HEK293 (cell line): ENCODE measurements around the gene CD81.

Experiments
- CTCF ChIA-PET: fragments of 350-600 bp; formaldehyde crosslinking; extraction: SDS; loops from one replicate; lab custom pipeline; 2021; ENCODE audit warnings: antibody characterized with exemption; lab: Yijun Ruan, JAX
- POLR2A ChIA-PET: fragments of 300-600 bp; formaldehyde crosslinking; extraction: SDS; loops from one replicate; lab custom pipeline; 2020; ENCODE audit warnings: antibody characterized with exemption, inconsistent platforms; lab: Yijun Ruan, JAX
- H3K27ac ChIP-seq: fragments of 200-500 bp; sonication (Bioruptor generic); 2 replicates; pipeline ENCODE4 v1.5.1; 2014; ENCODE audit warnings: low read depth, low read length, control low read depth, inconsistent platforms; ENCODE audit errors: extremely low read depth
- H3K36me3 ChIP-seq, 2 experiments: fragments of 200-500 bp in 1 of 2; sonication (Bioruptor generic) in 1 of 2; 1 replicate in 1 of 2; 2 replicates in 1 of 2; pipeline ENCODE4 v1.5.1; 2014 to 2017; ENCODE audit warnings: inconsistent platforms in 2 of 2, low read length in 2 of 2; ENCODE audit not compliant: control insufficient read depth in 2 of 2, insufficient read depth in 1 of 2
- H3K4me1 ChIP-seq: fragments of 200-500 bp; sonication (Bioruptor generic); 2 replicates; pipeline ENCODE4 v1.5.1; 2014; ENCODE audit warnings: mild to moderate bottlenecking, low read length, inconsistent platforms; ENCODE audit not compliant: control insufficient read depth, insufficient read depth
- H3K4me3 ChIP-seq: 2 replicates; pipeline ENCODE4 v1.5.1; 2011; ENCODE audit warnings: low read depth, mild to moderate bottlenecking, control low read depth, low read length, moderate library complexity
- H3K9me3 ChIP-seq: fragments of 200-500 bp; sonication (Bioruptor generic); 2 replicates; pipeline ENCODE4 v1.5.1; 2014; ENCODE audit warnings: low read depth, low read length, inconsistent platforms; ENCODE audit not compliant: control insufficient read depth, insufficient read depth
- GLIS1 ChIP-seq: fragments of 450-650 bp; formaldehyde crosslinking; IDR thresholded peaks from 2 replicates; pipeline ENCODE4 v1.5.1; 2016; ENCODE audit warnings: missing biosample characterization, missing genetic modification characterization
- IKZF3 ChIP-seq: fragments of 450-650 bp; IDR thresholded peaks from 2 replicates; pipeline ENCODE4 v1.5.0; 2018; ENCODE audit warnings: missing biosample characterization, mild to moderate bottlenecking, missing genetic modification characterization, moderate library complexity
- KLF8 ChIP-seq: fragments of 450-650 bp; formaldehyde crosslinking; IDR thresholded peaks from 2 replicates; pipeline ENCODE4 v1.5.1; 2016; ENCODE audit warnings: missing biosample characterization, missing genetic modification characterization
- OVOL3 ChIP-seq: fragments of 450-650 bp; formaldehyde crosslinking; IDR thresholded peaks from 2 replicates; pipeline ENCODE4 v1.5.1; 2016; ENCODE audit warnings: missing biosample characterization, missing genetic modification characterization
- PRDM1 ChIP-seq: fragments of 450-650 bp; formaldehyde crosslinking; IDR thresholded peaks from 2 replicates; pipeline ENCODE4; 2016; ENCODE audit warnings: missing biosample characterization, missing genetic modification characterization
- ZNF112 ChIP-seq: fragments of 450-650 bp; formaldehyde crosslinking; IDR thresholded peaks from 2 replicates; pipeline ENCODE4 v1.5.0; 2017; ENCODE audit warnings: missing biosample characterization, missing genetic modification characterization
- ZNF132 ChIP-seq: fragments of 450-650 bp; formaldehyde crosslinking; IDR thresholded peaks from 2 replicates; pipeline ENCODE4 v1.5.1; 2017; ENCODE audit warnings: missing biosample characterization, missing genetic modification characterization, borderline replicate concordance
- ZNF140 ChIP-seq: fragments of 450-650 bp; formaldehyde crosslinking; IDR thresholded peaks from 2 replicates; pipeline ENCODE4 v1.5.1; 2016; ENCODE audit warnings: missing biosample characterization, missing genetic modification characterization
- ZNF157 ChIP-seq: fragments of 450-650 bp; formaldehyde crosslinking; IDR thresholded peaks from 2 replicates; pipeline ENCODE4 v1.5.1; 2016; ENCODE audit warnings: missing biosample characterization, missing genetic modification characterization
- ZNF174 ChIP-seq: fragments of 450-650 bp; formaldehyde crosslinking; IDR thresholded peaks from 2 replicates; pipeline ENCODE4 v1.5.0; 2017; ENCODE audit warnings: missing biosample characterization, mild to moderate bottlenecking, missing genetic modification characterization
- ZNF324 ChIP-seq: fragments of 450-650 bp; formaldehyde crosslinking; IDR thresholded peaks from 2 replicates; pipeline ENCODE4 v1.5.1; 2016; ENCODE audit warnings: missing biosample characterization, missing genetic modification characterization
- ZNF366 ChIP-seq: fragments of 450-650 bp; formaldehyde crosslinking; conservative IDR thresholded peaks from 2 replicates; pipeline ENCODE4 v1.5.1; 2016; ENCODE audit warnings: missing biosample characterization, missing genetic modification characterization
- ZNF600 ChIP-seq: fragments of 450-650 bp; formaldehyde crosslinking; IDR thresholded peaks from 2 replicates; pipeline ENCODE4 v1.5.1; 2016; ENCODE audit warnings: missing biosample characterization, missing genetic modification characterization
- ZNF830 ChIP-seq: fragments of 450-650 bp; IDR thresholded peaks from 2 replicates; pipeline ENCODE4 v1.5.0; 2018; ENCODE audit warnings: missing biosample characterization, missing genetic modification characterization, low read depth, mild to moderate bottlenecking, moderate library complexity
- ZNF843 ChIP-seq: fragments of 450-650 bp; formaldehyde crosslinking; IDR thresholded peaks from 2 replicates; pipeline ENCODE4 v1.5.1; 2016; ENCODE audit warnings: missing biosample characterization, missing genetic modification characterization
- TF ChIP-seq, protein P1 (sequence below): fragments of 450-650 bp; formaldehyde crosslinking; IDR thresholded peaks from 2 replicates; pipeline ENCODE4 v1.5.1; 2016; ENCODE audit warnings: missing biosample characterization, missing genetic modification characterization
- TF ChIP-seq, protein P2 (sequence below): fragments of 450-650 bp; formaldehyde crosslinking; IDR thresholded peaks from 2 replicates; pipeline ENCODE4 v1.5.1; 2016; ENCODE audit warnings: missing biosample characterization, missing genetic modification characterization, low read depth
- TF ChIP-seq, protein P3 (sequence below): fragments of 450-650 bp; formaldehyde crosslinking; IDR thresholded peaks from 2 replicates; pipeline ENCODE4 v1.5.1; 2016; ENCODE audit warnings: missing biosample characterization, missing genetic modification characterization
- TF ChIP-seq, protein P4 (sequence below): IDR thresholded peaks from 2 replicates; pipeline ENCODE4 v1.6.1; 2011; ENCODE audit warnings: mild to moderate bottlenecking, low read depth, low read length, borderline replicate concordance
- TF ChIP-seq, protein P5 (sequence below): fragments of 450-650 bp; formaldehyde crosslinking; IDR thresholded peaks from 2 replicates; pipeline ENCODE4 v1.5.1; 2016; ENCODE audit warnings: missing biosample characterization, missing genetic modification characterization

Gene CD81

DNA sequence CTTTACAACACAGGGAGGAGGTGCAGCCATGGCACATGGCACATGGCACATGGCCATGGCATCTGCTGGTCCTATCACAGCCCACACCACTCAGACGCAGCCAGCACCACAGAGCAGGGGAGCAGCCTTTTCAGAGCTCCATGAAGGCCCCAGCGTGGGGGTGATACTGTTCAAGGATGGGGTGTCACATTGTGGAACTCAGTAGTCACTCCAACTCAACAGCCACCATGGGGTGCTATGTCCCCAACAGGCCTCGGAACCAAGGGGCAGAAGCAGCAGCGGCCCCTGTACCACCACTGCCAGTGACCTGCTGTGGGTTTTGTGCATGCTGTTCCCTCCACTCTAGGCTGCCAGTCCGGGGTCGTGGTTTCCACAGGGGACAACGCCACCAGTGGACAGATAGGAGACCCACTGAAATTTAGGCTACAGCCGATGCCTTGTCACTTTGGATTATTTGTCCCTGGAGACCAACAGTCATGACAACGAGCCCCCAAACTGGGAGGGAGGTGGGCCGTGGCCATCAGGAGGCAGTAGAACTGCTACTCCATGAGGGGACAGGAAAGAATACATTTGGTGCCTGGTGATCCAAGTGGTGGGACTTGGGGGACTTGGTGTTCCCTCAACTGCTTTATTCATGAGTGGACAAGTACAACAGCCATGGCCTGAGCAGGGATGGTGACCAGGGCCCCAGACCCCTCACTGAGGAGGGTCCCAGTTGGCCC is 30.4 kb upstream of the CD81 start (continued):
- TF ChIP-seq ZNF324 (no peak), KLF8 (no peak), ZNF174 (tag by site-specific recombination) (no peak), ZNF140 (tag by site-specific recombination) (no peak), ZNF157 (tag by site-specific recombination) (no peak), ZNF366 (tag by site-specific recombination) (no peak), ZNF132 (tag by site-specific recombination) (no peak), IKZF3 (no peak), ZNF843 (tag by site-specific recombination) (no peak), GLIS1 (no peak), ZNF112 (tag by site-specific recombination) (no peak), OVOL3 (tag by site-specific recombination) (no peak)
- TF ChIP-seq, protein P1, sequence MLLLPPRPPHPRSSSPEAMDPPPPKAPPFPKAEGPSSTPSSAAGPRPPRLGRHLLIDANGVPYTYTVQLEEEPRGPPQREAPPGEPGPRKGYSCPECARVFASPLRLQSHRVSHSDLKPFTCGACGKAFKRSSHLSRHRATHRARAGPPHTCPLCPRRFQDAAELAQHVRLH (tag by site-specific recombination) = no peak
- TF ChIP-seq, protein P2, sequence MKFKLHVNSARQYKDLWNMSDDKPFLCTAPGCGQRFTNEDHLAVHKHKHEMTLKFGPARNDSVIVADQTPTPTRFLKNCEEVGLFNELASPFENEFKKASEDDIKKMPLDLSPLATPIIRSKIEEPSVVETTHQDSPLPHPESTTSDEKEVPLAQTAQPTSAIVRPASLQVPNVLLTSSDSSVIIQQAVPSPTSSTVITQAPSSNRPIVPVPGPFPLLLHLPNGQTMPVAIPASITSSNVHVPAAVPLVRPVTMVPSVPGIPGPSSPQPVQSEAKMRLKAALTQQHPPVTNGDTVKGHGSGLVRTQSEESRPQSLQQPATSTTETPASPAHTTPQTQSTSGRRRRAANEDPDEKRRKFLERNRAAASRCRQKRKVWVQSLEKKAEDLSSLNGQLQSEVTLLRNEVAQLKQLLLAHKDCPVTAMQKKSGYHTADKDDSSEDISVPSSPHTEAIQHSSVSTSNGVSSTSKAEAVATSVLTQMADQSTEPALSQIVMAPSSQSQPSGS (tag by site-specific recombination) = no peak
- TF ChIP-seq, protein P3, sequence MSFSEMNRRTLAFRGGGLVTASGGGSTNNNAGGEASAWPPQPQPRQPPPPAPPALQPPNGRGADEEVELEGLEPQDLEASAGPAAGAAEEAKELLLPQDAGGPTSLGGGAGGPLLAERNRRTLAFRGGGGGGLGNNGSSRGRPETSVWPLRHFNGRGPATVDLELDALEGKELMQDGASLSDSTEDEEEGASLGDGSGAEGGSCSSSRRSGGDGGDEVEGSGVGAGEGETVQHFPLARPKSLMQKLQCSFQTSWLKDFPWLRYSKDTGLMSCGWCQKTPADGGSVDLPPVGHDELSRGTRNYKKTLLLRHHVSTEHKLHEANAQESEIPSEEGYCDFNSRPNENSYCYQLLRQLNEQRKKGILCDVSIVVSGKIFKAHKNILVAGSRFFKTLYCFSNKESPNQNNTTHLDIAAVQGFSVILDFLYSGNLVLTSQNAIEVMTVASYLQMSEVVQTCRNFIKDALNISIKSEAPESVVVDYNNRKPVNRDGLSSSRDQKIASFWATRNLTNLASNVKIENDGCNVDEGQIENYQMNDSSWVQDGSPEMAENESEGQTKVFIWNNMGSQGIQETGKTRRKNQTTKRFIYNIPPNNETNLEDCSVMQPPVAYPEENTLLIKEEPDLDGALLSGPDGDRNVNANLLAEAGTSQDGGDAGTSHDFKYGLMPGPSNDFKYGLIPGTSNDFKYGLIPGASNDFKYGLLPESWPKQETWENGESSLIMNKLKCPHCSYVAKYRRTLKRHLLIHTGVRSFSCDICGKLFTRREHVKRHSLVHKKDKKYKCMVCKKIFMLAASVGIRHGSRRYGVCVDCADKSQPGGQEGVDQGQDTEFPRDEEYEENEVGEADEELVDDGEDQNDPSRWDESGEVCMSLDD (tag by site-specific recombination) = no peak

DNA sequence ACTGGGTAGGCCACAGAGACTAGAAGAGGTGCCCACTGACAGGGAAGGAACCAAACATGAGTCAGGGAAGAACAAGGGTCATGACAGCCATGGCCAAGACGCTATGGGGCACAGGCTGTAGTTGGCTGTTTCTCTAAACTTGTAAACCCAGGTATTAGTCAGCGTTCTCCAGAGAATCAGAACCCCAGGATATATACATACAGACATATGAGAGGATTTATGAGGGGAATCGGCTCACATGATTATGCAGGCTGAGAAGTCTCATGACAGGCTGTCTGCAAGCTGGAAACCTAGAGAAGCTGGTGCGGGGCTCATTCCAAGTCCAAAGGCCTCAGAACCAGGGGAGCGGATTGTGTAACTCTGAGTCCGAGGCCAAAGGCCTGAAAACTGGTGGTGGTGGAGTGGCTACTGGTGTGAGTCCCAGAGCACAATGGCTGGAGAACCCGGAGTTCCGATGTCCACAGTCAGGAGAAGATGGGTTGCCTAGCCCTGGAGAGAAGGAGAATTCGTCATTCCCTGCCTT is 29.7 kb upstream of the CD81 start:
- no peaks in the 10 kb centered on the region for H3K9me3 ChIP-seq
- H3K36me3 ChIP-seq = no peaks in the 10 kb centered on the region
- TF ChIP-seq PRDM1 (tag by site-specific recombination) (no peak), ZNF830 (no peak), ZNF600 (tag by site-specific recombination) (no peak)
- TF ChIP-seq, protein P4, sequence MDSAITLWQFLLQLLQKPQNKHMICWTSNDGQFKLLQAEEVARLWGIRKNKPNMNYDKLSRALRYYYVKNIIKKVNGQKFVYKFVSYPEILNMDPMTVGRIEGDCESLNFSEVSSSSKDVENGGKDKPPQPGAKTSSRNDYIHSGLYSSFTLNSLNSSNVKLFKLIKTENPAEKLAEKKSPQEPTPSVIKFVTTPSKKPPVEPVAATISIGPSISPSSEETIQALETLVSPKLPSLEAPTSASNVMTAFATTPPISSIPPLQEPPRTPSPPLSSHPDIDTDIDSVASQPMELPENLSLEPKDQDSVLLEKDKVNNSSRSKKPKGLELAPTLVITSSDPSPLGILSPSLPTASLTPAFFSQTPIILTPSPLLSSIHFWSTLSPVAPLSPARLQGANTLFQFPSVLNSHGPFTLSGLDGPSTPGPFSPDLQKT = no peak
- TF ChIP-seq, protein P5, sequence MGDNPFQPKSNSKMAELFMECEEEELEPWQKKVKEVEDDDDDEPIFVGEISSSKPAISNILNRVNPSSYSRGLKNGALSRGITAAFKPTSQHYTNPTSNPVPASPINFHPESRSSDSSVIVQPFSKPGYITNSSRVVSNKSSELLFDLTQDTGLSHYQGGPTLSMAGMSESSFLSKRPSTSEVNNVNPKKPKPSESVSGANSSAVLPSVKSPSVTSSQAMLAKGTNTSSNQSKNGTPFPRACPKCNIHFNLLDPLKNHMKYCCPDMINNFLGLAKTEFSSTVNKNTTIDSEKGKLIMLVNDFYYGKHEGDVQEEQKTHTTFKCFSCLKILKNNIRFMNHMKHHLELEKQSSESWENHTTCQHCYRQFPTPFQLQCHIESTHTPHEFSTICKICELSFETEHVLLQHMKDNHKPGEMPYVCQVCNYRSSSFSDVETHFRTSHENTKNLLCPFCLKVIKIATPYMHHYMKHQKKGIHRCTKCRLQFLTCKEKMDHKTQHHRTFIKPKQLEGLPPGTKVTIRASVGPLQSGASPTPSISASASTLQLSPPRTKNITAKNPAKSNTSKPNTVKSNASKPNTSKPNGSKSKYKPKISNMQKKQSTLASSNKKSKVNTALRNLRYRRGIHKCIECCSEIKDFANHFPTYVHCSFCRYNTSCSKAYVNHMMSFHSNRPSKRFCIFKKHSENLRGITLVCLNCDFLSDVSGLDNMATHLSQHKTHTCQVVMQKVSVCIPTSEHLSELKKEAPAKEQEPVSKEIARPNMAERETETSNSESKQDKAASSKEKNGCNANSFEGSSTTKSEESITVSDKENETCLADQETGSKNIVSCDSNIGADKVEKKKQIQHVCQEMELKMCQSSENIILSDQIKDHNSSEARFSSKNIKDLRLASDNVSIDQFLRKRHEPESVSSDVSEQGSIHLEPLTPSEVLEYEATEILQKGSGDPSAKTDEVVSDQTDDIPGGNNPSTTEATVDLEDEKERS (tag by site-specific recombination) = no peak
- H3K4me3 ChIP-seq = no peak overlapping the region
- CTCF ChIA-PET = no interaction called here
- POLR2A ChIA-PET = no interaction called here
- H3K27ac ChIP-seq = no peak overlapping the region
- no peaks in the 10 kb centered on the region for H3K4me1 ChIP-seq
